Non-pigmented ciliary epithelial cell (primary cell): ENCODE data around the gene SUB1.
"Not testable (repeated sequence)": the region's sequence is repeated elsewhere in the genome, so short reads cannot be mapped to it uniquely, and the experiment has no call there.

Source experiments
- DNase-seq: peaks from one replicate; pipeline ENCODE4 v3.0.0-alpha.2; 2010; ENCODE audit warnings: low read depth

SUB1 gene

DNA sequence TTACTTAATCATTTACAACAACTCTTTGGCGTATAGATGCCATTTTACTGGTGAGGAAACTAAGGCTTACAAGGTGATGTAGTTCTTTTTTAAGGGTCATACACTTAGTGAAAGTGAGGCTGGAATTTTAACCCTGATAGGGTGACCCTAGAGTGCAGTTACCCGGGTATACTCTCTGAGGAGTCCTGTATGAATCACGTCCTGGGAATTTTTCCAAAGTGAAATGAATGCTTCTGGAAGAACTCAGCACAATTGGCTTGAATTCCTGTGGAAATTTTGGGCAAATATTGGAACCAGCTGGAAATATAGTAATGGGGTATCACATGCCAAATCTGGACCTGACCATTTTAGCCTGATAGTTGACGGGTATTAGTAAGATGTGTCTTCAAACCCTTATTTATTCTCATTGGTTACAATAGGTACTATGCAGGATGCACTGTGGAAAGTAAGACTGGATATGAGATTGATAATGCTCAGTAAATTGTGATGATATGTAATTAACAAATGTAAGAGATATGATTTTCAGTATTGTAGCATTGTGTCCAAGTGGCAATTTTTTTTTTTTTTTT is 14.8 kb downstream of the SUB1 start:
- peak; percentile 32 for DNase-seq

DNA sequence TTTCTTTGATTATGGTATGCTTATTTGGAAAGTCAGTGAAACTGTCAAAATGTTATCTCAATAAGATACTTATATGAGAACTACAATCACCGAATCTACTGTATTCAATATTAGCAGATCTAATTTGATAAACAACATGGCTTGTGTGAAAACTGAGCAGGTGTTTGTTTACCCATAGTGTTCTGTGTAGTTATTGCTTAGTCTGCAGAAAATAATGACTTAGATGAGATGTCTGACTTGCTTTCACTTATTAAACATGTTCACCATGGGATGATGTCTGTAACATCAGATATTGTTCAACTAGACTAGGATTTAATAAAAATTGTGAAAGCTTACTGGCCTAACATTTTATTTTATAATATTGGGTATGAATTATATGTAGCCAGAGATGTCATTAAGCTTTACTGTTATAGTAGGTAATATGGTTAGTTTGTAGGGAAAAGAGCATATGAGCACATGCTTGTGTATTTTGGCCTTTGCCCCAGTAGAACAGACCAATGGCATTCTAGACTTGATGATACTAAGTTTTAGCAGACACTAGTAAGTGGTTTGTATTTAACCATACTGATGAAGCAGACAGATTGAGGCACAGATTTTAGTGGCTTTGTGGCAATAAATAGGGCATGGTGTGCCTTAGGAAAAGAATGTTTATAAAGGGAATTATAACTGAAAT is 16.4 kb downstream of the SUB1 start:
- no peak for DNase-seq

GRCh38 chr5:32602906-32603305 is 17.5 kb downstream of the SUB1 start:
- no peak for DNase-seq

- no peak for DNase-seq
These were observed 19.7 kb downstream of the SUB1 start for GRCh38 chr5:32604800-32605765.

GRCh38 chr5:32605766-32606152 is 20.4 kb downstream of the SUB1 start:
- no peak for DNase-seq

DNA sequence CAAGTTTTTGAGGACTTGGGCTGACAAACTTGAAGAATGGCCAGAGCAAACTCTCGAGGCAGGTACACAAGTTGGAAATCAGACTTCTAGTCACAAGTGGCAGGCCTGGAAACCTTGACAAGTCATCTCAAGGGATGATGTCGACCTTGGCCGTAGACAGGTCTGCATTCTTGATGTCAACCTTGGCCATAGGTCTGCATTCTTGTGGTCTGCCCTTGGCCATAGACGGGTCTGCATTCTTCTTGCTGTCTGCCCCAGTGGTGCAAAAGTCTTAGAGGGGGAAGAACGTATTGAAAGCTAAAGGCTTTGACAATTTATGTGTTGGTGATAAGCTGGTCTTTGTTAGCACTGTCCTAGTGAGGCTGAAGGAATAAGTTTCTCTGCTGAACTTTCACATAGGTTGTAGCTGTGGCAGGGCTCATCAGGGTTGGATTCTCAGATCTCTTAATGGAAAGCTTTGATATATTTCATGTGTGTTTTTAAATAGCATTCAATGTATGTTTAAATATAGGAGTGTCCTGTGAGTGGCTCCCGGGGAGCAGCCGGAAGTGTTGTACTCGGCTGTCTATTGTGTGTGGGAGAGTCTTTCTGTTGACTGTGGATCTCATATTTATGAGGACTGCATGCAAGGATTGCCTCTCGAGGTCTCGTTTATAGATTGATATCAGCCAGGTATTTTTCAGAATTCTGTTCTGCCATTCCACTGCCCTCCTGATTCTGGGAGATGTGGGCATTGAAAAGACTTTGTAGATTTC is 27.0 kb downstream of the SUB1 start:
- DNase-seq = no peak

DNA sequence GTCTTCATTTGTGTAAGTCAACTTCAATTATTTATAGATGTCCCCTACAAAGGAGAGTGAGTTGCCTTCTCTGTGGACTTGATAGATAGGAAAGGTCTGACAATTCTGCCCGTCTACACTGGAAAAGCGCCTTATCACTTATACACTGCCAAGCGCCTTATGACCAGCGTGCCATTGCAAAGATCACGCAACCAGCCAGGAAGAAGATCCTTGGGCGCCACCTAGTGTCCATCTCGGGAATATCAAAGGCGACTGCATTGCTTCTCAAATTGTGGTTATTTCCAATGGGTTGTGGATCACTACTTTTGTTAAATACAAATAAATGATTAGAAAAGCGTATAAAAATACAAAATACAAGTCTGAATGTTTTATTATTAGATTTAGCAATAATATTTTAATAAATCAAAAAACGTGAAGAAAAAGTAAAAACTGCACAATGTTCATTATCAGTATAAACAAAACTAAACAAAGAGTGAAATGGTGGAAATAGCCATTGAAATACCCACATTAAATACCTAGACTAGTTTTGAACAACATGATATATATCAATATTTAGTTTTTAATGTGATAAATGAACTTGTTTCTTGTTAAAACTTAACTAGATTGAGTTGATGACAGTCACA is 27.8 kb downstream of the SUB1 start:
- DNase-seq = no peak

DNA sequence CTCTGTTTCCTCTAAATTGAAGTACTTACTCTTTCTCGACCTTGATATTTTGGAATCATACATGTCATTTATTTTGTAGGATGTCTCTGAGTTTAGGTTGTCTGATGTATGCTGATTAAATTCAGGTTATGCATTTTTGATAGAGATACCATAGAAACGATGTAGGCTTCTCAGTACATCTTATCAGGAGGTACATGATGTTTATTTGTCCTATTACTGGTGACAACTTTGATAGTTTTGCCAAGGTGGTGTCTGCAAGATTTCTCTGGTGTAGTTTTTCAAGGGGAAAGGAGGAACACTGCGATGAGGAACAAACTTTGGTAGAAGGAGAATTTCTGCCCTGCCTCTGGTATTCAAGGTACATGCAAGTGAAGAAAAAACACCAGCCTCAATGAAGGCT is 29.9 kb downstream of the SUB1 start:
- DNase-seq = no peak

DNA sequence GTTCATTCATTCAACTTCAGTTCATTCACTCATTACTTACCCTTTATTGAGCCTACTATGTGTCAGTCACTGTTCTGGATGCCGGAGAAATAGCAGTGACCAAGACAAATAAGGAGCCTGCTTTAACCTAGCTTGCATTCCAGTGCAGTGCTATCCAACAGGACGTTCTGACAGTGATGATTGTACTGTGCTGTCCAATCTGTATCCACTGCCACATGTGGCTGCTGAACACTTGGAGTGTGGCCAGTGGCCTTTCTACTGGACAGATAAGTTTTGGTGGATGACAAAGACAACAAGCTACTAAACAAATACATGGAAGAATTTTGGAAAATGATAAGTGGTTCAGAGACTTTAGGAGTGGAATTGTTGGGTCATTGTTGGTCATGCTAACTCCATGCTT is 33.6 kb downstream of the SUB1 start:
- no peak for DNase-seq

DNA sequence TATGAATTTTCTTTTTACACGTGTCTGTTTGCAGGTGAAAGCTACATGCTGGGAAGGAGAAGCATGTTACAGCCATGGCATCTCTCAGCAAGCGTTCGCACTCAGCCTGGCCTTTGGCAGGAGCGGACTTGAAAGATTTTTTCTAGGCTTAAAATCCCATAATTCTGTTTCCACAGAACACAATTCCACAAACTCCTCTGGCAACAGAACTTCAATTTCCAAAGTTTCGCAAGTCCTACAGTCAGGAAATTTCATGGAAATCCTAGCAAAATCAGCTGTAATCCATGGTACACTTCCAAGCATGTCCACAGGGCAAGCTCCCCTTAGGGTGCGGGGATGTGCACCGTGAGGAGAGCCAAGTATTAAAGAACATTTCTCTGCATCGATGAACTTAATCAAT is 35.9 kb downstream of the SUB1 start:
- DNase-seq = no peak

GRCh38 chr5:32625106-32625505 is 39.7 kb downstream of the SUB1 start:
- DNase-seq = no peak

DNA sequence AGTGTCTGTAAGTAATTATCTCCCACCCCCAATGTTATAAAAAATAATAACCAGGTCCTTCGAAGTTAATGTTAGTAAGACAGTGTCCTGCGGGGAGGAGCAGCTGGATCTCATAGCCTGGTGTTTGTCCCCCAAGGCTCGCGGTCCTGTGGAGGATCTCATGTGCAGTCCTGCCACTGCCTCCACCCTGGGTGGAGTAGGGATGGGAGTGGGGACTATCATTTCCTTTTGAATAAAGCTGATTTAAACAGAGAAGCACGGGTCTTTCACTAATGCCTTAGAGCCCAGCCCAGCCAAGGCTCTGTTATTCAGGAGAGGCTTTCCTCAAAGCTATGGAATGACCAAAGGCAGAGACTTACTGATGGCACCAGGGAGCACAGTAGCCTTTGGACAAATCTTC is 40.2 kb downstream of the SUB1 start:
- DNase-seq = no peak

DNA sequence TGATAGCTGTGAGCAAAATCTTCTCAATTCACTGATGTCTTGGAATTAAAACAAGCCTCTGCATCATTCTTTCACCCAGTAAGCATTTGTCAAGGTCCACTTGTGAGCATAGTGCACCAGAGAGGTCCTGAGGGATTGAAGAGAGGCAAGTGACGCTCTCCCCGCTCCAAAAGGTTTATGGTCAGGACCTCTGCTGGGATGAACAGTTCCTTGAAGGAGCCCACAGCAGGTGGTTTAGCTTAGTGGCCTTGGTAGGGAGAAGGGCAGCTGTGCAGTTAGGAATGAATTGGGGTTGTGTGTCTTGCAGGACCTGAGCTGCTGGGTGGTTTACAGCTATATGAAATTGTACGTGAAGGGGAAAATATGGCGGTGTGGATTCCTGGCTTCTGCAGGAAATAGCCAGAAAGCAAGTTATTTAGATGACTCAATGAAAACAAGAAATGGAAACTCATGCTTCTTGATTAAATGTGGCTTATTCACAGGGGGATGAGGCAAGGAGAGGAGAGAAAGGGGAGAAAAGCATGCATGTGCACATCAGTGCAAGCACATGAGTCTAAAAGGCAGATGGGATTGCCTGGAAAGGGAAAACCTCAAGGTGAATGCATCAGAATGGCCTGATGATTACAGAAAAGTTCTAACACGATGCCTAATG is 42.0 kb downstream of the SUB1 start:
- no peak for DNase-seq

DNA sequence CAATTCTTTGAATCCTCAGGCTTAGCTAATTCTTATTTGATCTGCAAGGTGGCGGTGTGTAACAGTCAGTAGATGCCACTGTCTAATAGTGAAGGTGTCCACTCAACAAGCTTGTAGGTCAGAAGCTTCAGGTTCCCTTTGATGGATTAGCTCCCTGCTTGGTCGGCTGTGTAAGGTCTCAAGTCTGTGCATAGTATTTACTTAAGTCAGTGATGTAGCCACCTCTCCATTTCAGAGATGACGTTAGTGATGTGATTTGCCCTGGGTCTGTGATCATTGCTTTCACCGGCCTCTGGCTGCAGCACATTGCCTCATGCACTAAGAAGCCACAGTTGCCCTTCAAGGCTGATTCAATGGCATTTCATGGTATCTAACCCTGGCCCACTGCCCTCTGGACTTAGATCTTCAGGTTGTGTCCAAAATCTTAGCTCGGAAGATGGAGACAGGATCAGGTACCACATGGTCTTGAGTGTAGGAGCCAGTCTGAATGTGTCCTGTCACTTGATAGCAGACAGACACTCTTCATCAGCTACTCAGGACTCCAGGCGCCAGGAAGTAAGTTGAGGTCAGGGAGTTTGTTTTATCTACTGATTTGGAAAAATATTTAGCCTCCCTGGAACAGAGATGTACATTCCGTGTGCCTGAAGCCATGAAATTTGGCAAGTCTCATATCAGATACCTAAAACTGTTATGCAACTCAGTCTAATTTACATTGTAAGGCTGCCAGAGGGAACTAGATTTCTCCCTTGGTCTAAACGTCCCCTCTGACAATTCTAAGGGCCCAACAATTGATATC is 42.9 kb downstream of the SUB1 start:
- DNase-seq = no peak

- DNase-seq = no peak
These were observed 45.6 kb downstream of the SUB1 start for GRCh38 chr5:32630867-32631491.

DNA sequence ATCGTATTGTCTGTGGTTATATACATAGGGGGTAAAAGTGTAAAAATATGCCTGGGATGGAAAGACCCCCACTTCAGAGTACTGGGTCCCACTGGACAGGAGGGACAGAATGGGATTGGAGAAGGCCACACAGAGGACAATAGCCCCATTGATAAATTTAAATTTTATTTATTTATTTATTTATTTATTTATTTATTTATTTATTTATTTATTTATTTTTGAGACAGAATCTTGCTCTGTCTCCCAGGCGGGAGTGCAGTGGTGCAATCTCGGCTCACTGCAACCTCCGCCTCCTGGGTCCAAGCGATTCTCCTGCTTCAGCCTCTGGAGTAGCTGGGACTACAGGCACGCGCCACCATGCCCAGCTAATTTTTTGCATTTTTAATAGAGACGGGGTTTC is 47.7 kb downstream of the SUB1 start:
- not testable (repeated sequence) for DNase-seq

GRCh38 chr5:32638309-32638708 is 53.0 kb downstream of the SUB1 start:
- no peak for DNase-seq

DNA sequence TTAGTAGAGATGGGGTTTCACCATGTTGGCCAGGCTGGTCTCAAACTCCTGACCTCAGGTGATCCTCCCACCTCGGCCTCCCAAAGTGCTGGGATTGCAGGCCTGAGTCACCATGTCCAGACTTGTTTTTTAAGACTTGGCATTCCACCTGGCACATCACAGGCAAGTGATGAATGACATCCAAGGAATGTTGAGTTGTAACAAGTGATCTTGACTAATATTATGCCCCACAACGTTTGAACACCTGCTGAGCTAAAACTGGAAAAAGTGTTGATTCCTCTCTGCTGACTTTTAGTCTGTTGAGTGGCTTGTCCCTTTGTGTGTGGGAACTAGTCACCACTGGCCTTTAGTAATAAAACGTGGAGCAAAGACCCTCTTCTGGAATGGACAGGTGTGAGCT is 54.6 kb downstream of the SUB1 start:
- no peak for DNase-seq

- DNase-seq = no peak
These were observed 57.1 kb downstream of the SUB1 start for GRCh38 chr5:32642276-32643002.
